Keratinocyte (primary cell): ENCODE data around the gene MSRB1. TPM values are rescaled to one million over a fixed set of nuclear protein-coding genes. Genes with fewer than 3 reads are reported as not detected.
A peak's percentile ranks its signal among the peaks of the same experiment; 100 is the strongest.

Experiments
- DNase-seq: peaks from one replicate; pipeline ENCODE4 v3.0.0-alpha.2; 2011; ENCODE audit warnings: low read depth, missing footprints, low spot score
- FAIRE-seq: peaks from 2 replicates; lab custom pipeline; 2011; peaks lifted over from hg19 to GRCh38; lab: Jason Lieb, UNC
- H2AFZ ChIP-seq: 2 replicates; pipeline ENCODE4 v1.6.0; 2012; ENCODE audit warnings: low read length, control low read depth, inconsistent platforms; ENCODE audit not compliant: control insufficient read depth
- H3K27ac ChIP-seq: 2 replicates; pipeline ENCODE4 v1.5.1; 2011; ENCODE audit warnings: low read length; ENCODE audit not compliant: control insufficient read depth, insufficient read depth
- H3K27me3 ChIP-seq: 3 replicates; pipeline ENCODE4 v1.6.0; 2011; ENCODE audit warnings: low read length; ENCODE audit not compliant: control insufficient read depth, insufficient read depth; ENCODE audit errors: extremely low read depth
- H3K36me3 ChIP-seq, 2 experiments: 2 replicates in 1 of 2; 3 replicates in 1 of 2; pipeline ENCODE4 v1.5.1; 2011; ENCODE audit warnings: low read length in 2 of 2, mild to moderate bottlenecking in 1 of 2; ENCODE audit not compliant: control insufficient read depth in 2 of 2, insufficient read depth in 2 of 2; ENCODE audit errors: extremely low read depth in 1 of 2
- H3K4me1 ChIP-seq: 3 replicates; pipeline ENCODE4 v1.5.1; 2011; ENCODE audit warnings: low read length; ENCODE audit not compliant: control insufficient read depth, insufficient read depth; ENCODE audit errors: extremely low read depth
- H3K4me2 ChIP-seq: 3 replicates; pipeline ENCODE4 v1.6.0; 2011; ENCODE audit warnings: low read depth, low read length; ENCODE audit not compliant: control insufficient read depth, insufficient read depth; ENCODE audit errors: extremely low read depth
- H3K4me3 ChIP-seq, 3 experiments: fragments of 200-600 bp in 1 of 3; sonication (generic) in 1 of 3; 2 replicates in 2 of 3; 3 replicates in 1 of 3; pipeline ENCODE4 v1.5.1; 2011 to 2016; ENCODE audit warnings: low read length in 3 of 3, mild to moderate bottlenecking in 3 of 3, control low read depth in 2 of 3, inconsistent platforms in 1 of 3, low read depth in 1 of 3, mixed read lengths in 1 of 3, mixed run types in 1 of 3, moderate library complexity in 1 of 3; ENCODE audit not compliant: control insufficient read depth in 2 of 3, insufficient read depth in 2 of 3; ENCODE audit errors: extremely low read depth in 1 of 3
- H3K79me2 ChIP-seq: 2 replicates; pipeline ENCODE4 v1.6.0; 2012; ENCODE audit warnings: low read length; ENCODE audit not compliant: control insufficient read depth, insufficient read depth
- H3K9ac ChIP-seq: 3 replicates; pipeline ENCODE4 v1.6.0; 2011; ENCODE audit warnings: low read length; ENCODE audit not compliant: control insufficient read depth, insufficient read depth; ENCODE audit errors: extremely low read depth
- H3K9me1 ChIP-seq: 3 replicates; pipeline ENCODE4 v1.6.0; 2011; ENCODE audit warnings: low read length; ENCODE audit not compliant: control insufficient read depth, insufficient read depth; ENCODE audit errors: extremely low read depth
- H3K9me3 ChIP-seq: 2 replicates; pipeline ENCODE4 v1.5.1; 2012; ENCODE audit warnings: low read depth, low read length; ENCODE audit not compliant: control insufficient read depth
- H4K20me1 ChIP-seq: 3 replicates; pipeline ENCODE4 v1.6.0; 2011; ENCODE audit warnings: low read length; ENCODE audit not compliant: control insufficient read depth, insufficient read depth; ENCODE audit errors: extremely low read depth
- CTCF ChIP-seq, 3 experiments: IDR thresholded peaks in 1 of 3; conservative IDR thresholded peaks in 1 of 3; optimal IDR thresholded peaks in 1 of 3; 2 replicates in 2 of 3; 3 replicates in 1 of 3; pipeline versions ENCODE3 to v1.5.1; 2011; ENCODE audit warnings: low read length in 3 of 3, mild to moderate bottlenecking in 3 of 3, moderate library complexity in 2 of 3, control low read depth in 1 of 3, inconsistent platforms in 1 of 3; ENCODE audit not compliant: insufficient read depth in 2 of 3; ENCODE audit errors: extremely low read depth in 1 of 3
- EZH2 ChIP-seq: IDR thresholded peaks from one replicate; pipeline ENCODE4 v1.6.1; 2012; ENCODE audit warnings: inconsistent platforms, mild to moderate bottlenecking, low read length, moderate library complexity
- dilution Hi-C: fragments of 300-500 bp; cut with MboI; formaldehyde crosslinking; loops from one replicate; pipeline ENCODE4 v1.7.0; 2020; ENCODE audit warnings: low sequenced_read_pairs; ENCODE audit not compliant: extremely low pct_ligation_motif_present
- polyA plus RNA-seq, 5 experiments: library from polyadenylated mRNA; depleted of rRNA in 3 of 5; stranded (reverse) in 3 of 5; stranded (forward) in 1 of 5; unstranded in 1 of 5; fragments of >200 nt; gene quantifications; 1 replicate in 1 of 5; 2 replicates in 3 of 5; 3 replicates in 1 of 5; pipeline versions ENCODE4 v1.2.1 to v1.2.3, GENCODE V29; 2011 to 2012; ENCODE audit warnings: missing spikeins in 2 of 5, low read depth in 1 of 5, low replicate concordance in 1 of 5

Gene MSRB1
- polyA plus RNA-seq, 1 donor (not counting 4 experiments of a cell fraction or from before 2014, with no cell fraction given) = 25.2 TPM

DNA sequence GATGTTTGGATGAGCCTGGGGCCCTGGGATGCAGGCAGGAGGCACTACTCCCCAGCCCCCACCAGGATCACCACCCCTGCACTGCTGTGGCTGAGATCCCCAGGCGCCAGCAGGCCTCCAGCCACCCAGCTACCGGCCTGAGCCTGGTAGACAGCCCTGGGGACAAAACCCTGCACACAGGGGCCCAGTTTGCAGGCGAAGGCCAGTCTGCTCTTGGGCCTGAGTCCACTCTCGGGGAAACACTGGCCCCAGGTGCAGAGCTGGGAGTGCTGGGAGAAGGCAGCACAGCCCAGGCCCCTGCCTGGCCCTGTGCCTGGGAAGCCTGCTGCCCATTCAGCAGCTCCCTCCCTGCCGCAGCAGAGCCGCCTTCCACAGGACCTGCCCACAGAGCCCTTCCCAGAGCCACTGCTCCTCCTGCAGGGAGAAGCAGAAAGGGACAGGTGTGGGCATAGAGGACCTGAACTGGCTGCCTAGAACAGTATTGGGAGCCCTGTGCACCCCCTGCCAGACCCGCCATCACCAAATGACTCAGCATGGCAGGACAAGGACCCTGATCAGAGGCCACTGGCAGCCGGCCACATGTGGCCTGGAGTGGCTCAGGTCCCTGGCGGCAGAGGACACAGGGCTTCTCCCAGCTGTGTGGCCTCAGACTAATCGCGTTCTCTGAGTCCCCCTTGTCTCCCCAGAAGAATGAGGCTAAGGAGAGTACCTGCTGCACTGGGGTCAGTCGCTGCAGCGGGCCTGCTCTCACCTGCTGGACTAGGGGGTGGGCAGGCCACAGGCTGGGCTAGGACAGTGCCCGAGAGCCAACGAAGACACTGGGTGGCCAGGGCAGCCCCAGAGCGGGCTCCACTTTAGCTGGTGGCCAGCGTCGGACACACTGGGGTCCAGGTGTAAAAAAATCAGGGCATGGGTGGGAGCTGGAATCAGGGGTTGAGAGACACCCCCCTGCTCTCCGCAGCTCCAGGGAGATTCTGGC lies 10.7 kb downstream of the MSRB1 start:
- no peak overlapping the region for H2AFZ ChIP-seq
- H3K27me3 ChIP-seq = no peaks in the 10 kb centered on the region
- no peak overlapping the region for H3K27ac ChIP-seq
- FAIRE-seq = no peak
- H3K9me1 ChIP-seq = no peaks in the 10 kb centered on the region
- H4K20me1 ChIP-seq = no peaks in the 10 kb centered on the region
- no peaks in the 10 kb centered on the region for H3K79me2 ChIP-seq
- no peak overlapping the region for H3K4me2 ChIP-seq
- no peaks in the 10 kb centered on the region for H3K36me3 ChIP-seq
- peaks cover 13% of the 10 kb centered on the region for H3K4me1 ChIP-seq
- no peak for DNase-seq
- no peak overlapping the region for H3K9ac ChIP-seq
- TF ChIP-seq EZH2 (no peak), CTCF (optimal IDR thresholded peaks at IDR 0.05 in 1 of 3, IDR thresholded peaks at IDR 0.05 in 1 of 3, conservative IDR thresholded peaks at IDR 0.05 in 1 of 3; ENCODE audit: extremely low read depth in 1 of 3, insufficient read depth in 2 of 3, low read length in 3 of 3) (peak; percentile 1 to 56 (median 38))
- dilution Hi-C loops = no loop called here
- H3K4me3 ChIP-seq = no peak overlapping the region
- no peaks in the 10 kb centered on the region for H3K9me3 ChIP-seq

GRCh38 chr16:1930338-1930720 lies 12.7 kb downstream of the MSRB1 start:
- Histone ChIP-seq H3K27me3 (no peaks in the 10 kb centered on the region), H3K27ac (no peak overlapping the region), H3K9ac (no peak overlapping the region), H3K9me1 (no peaks in the 10 kb centered on the region), H2AFZ (peak overlapping the region; percentile 58), H3K4me1 (peaks cover 9% of the 10 kb centered on the region), H4K20me1 (no peaks in the 10 kb centered on the region), H3K4me3 (no peak overlapping the region), H3K4me2 (peak overlapping the region; percentile 37), H3K9me3 (no peaks in the 10 kb centered on the region), H3K36me3 (no peaks in the 10 kb centered on the region), H3K79me2 (no peaks in the 10 kb centered on the region)
- no peak for DNase-seq
- no peak for FAIRE-seq
- dilution Hi-C loops = no loop called here
- no peak for TF ChIP-seq EZH2
- TF ChIP-seq CTCF (optimal IDR thresholded peaks at IDR 0.05 in 1 of 3, IDR thresholded peaks at IDR 0.05 in 1 of 3, conservative IDR thresholded peaks at IDR 0.05 in 1 of 3; ENCODE audit: extremely low read depth in 1 of 3, insufficient read depth in 2 of 3, low read length in 3 of 3) = no peak
